ENCODE data around the gene TBC1D20.

GRCh38 chr20:396619-397431, 65.5 kb downstream of the TBC1D20 start:
- TF ChIP-seq, protein P1, sequence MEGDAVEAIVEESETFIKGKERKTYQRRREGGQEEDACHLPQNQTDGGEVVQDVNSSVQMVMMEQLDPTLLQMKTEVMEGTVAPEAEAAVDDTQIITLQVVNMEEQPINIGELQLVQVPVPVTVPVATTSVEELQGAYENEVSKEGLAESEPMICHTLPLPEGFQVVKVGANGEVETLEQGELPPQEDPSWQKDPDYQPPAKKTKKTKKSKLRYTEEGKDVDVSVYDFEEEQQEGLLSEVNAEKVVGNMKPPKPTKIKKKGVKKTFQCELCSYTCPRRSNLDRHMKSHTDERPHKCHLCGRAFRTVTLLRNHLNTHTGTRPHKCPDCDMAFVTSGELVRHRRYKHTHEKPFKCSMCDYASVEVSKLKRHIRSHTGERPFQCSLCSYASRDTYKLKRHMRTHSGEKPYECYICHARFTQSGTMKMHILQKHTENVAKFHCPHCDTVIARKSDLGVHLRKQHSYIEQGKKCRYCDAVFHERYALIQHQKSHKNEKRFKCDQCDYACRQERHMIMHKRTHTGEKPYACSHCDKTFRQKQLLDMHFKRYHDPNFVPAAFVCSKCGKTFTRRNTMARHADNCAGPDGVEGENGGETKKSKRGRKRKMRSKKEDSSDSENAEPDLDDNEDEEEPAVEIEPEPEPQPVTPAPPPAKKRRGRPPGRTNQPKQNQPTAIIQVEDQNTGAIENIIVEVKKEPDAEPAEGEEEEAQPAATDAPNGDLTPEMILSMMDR (IDR thresholded peaks at IDR 0.05) = no peak
- no peak for TF ChIP-seq POLR2A (IDR thresholded peaks at IDR 0.05)
